OCI-LY7 (cell line): ENCODE results near the gene PSKH1. TPM values are rescaled to one million over a fixed set of nuclear protein-coding genes. Genes with fewer than 3 reads are reported as not detected.

Experiments
- BruUV-seq: library from RNA; stranded (reverse); fragments of 400-500 nt; replicated peaks from 2 replicates; lab custom pipeline; 2021; lab: Mats Ljungman, UMichigan
- CTCF ChIA-PET: fragments of 300-600 bp; sonication (Branson Sonifier 250); formaldehyde crosslinking; loops from one replicate; lab custom pipeline; 2022; ENCODE audit warnings: antibody characterized with exemption; ENCODE audit not compliant: unreplicated experiment; lab: Charles Lee
- POLR2A ChIA-PET: fragments of 300-600 bp; sonication (Branson Sonifier 250); formaldehyde crosslinking; loops from one replicate; lab custom pipeline; 2022; ENCODE audit warnings: antibody characterized with exemption; lab: Charles Lee
- DNase-seq: peaks from one replicate; pipeline ENCODE4 v3.0.0-alpha.2; 2015; ENCODE audit warnings: low spot score
- H2AFZ ChIP-seq: fragments of 200-600 bp; sonication (generic), shearing (Covaris generic); 2 replicates; pipeline ENCODE4 v1.6.1; 2014; ENCODE audit warnings: mild to moderate bottlenecking, antibody characterized with exemption, low read length, moderate library complexity
- H3K27ac ChIP-seq: fragments of 200-600 bp; sonication (generic); 2 replicates; pipeline ENCODE4 v1.5.1; 2014; ENCODE audit warnings: mixed run types, low read depth, mild to moderate bottlenecking, moderate library complexity, low read length, inconsistent platforms; ENCODE audit not compliant: poor library complexity, severe bottlenecking
- H3K36me3 ChIP-seq: fragments of 200-600 bp; sonication (generic); 2 replicates; pipeline ENCODE4 v1.6.1; 2014; ENCODE audit warnings: mild to moderate bottlenecking, antibody characterized with exemption, low read length, moderate library complexity, mixed read lengths; ENCODE audit not compliant: insufficient read depth
- H3K4me1 ChIP-seq: fragments of 200-600 bp; sonication (generic); 2 replicates; pipeline ENCODE4 v1.5.1; 2014; ENCODE audit warnings: mild to moderate bottlenecking, low read length; ENCODE audit not compliant: insufficient read depth, poor library complexity, severe bottlenecking
- H3K4me2 ChIP-seq: fragments of 200-600 bp; sonication (generic); 2 replicates; pipeline ENCODE4 v1.6.1; 2014; ENCODE audit warnings: mild to moderate bottlenecking, low read length
- H3K4me3 ChIP-seq: fragments of 200-600 bp; sonication (generic); 2 replicates; pipeline ENCODE4 v1.5.1; 2014; ENCODE audit warnings: mild to moderate bottlenecking, low read depth, low read length; ENCODE audit not compliant: poor library complexity, severe bottlenecking
- H3K79me2 ChIP-seq: fragments of 200-600 bp; sonication (generic); 2 replicates; pipeline ENCODE4 v1.6.1; 2016; ENCODE audit warnings: low read depth, mild to moderate bottlenecking, low read length, moderate library complexity, mixed read lengths; ENCODE audit not compliant: insufficient read depth
- H3K9me2 ChIP-seq: fragments of 200-600 bp; sonication (generic); 2 replicates; pipeline ENCODE4 v1.6.1; 2016; ENCODE audit warnings: mild to moderate bottlenecking, low read length, mixed read lengths; ENCODE audit not compliant: insufficient read depth
- H3K9me3 ChIP-seq: fragments of 200-600 bp; sonication (generic); 2 replicates; pipeline ENCODE4 v1.6.1; 2014; ENCODE audit warnings: mild to moderate bottlenecking, mixed run types, low read length, mixed read lengths
- H4K20me1 ChIP-seq: fragments of 200-600 bp; sonication (generic); 2 replicates; pipeline ENCODE4 v1.6.1; 2014; ENCODE audit warnings: mild to moderate bottlenecking, antibody characterized with exemption, low read length, moderate library complexity, mixed read lengths; ENCODE audit not compliant: insufficient read depth
- CTCF ChIP-seq: fragments of 200-600 bp; sonication (generic); conservative IDR thresholded peaks from 2 replicates; pipeline ENCODE4 v1.5.1; 2014; ENCODE audit warnings: mild to moderate bottlenecking, antibody characterized with exemption, low read length, moderate library complexity, mixed read lengths
- EZH2phosphoT487 ChIP-seq: fragments of 200-600 bp; sonication (generic); IDR thresholded peaks from 2 replicates; pipeline ENCODE4 v1.6.1; 2018; ENCODE audit warnings: low read depth, borderline replicate concordance, mild to moderate bottlenecking, mixed run types, antibody characterized with exemption, low read length, moderate library complexity, mixed read lengths
- intact Hi-C: fragments of 100-400 bp; cut with micrococcal nuclease; formaldehyde crosslinking; loops from one replicate; pipeline ENCODE4 v1.10.0; 2022; ENCODE audit not compliant: unreplicated experiment
- total RNA-seq, 2 experiments: library from RNA; depleted of rRNA in 1 of 2; stranded (reverse); fragments of >200 nt in 1 of 2; shearing (Covaris generic) in 1 of 2; gene quantifications; 2 replicates each; pipeline ENCODE4 v1.2.3, GENCODE V29; 2014 to 2022

PSKH1 gene
- total RNA-seq, 2 experiments from 2014 or later = 10.4 to 27.1 TPM

- intact Hi-C loops = no loop called here
- no peak for DNase-seq
- no TSS peak for BruUV-seq
- CTCF ChIA-PET = no interaction called here
- peaks cover 11% of the 10 kb centered on the region; the same call in 1 of the 2 replicates for H3K36me3 ChIP-seq
- no peak overlapping the region for H3K27ac ChIP-seq
- no peak overlapping the region for H3K4me3 ChIP-seq
- H3K4me1 ChIP-seq = peaks cover 10% of the 10 kb centered on the region
- H4K20me1 ChIP-seq = peaks cover 4% of the 10 kb centered on the region; the same call in 1 of the 2 replicates
- no peak overlapping the region for H3K4me2 ChIP-seq
- H2AFZ ChIP-seq = no peak overlapping the region
- TF ChIP-seq CTCF (no peak), EZH2phosphoT487 (no peak)
- no peaks in the 10 kb centered on the region for H3K9me2 ChIP-seq
- H3K79me2 ChIP-seq = no peaks in the 10 kb centered on the region
- POLR2A ChIA-PET = interaction anchor here (0.6 kb wide), 1 partner anchor 323 kb away, joined by 3 read pairs; no protein-coding TSS in a partner anchor
- H3K9me3 ChIP-seq = no peaks in the 10 kb centered on the region
Measured at GRCh38 chr16:67923414-67924116, 30.5 kb downstream of the PSKH1 start.

GRCh38 chr16:67924140-67924906 lies 31.3 kb downstream of the PSKH1 start:
- Histone ChIP-seq H3K27ac (no peak overlapping the region), H3K36me3 (peaks cover 18% of the 10 kb centered on the region; the same call in 1 of the 2 replicates), H3K4me3 (no peak overlapping the region), H4K20me1 (peaks cover 4% of the 10 kb centered on the region; the same call in 1 of the 2 replicates), H2AFZ (no peak overlapping the region), H3K4me2 (no peak overlapping the region), H3K9me2 (no peaks in the 10 kb centered on the region), H3K4me1 (peaks cover 10% of the 10 kb centered on the region), H3K9me3 (no peaks in the 10 kb centered on the region), H3K79me2 (no peaks in the 10 kb centered on the region)
- POLR2A ChIA-PET = interaction anchor here (0.7 to 0.8 kb wide), 2 partner anchors 114 to 187 kb away, joined by 3 to 4 read pairs; no protein-coding TSS in a partner anchor
- TF ChIP-seq EZH2phosphoT487 (no peak), CTCF (no peak)
- no TSS peak for BruUV-seq
- no peak for DNase-seq
- intact Hi-C loops = no loop called here
- CTCF ChIA-PET = interaction anchor here (1.2 kb wide), 1 partner anchor 40 kb away, joined by 4 read pairs; no protein-coding TSS in a partner anchor
